AG04450 (cell line): ENCODE measurements around the gene LGMN. TPM values are rescaled to one million over a fixed set of nuclear protein-coding genes. Genes with fewer than 3 reads are reported as not detected.

Source experiments
- CTCF ChIA-PET: fragments of 300-600, 350-600 bp; formaldehyde crosslinking; extraction: SDS; loops from one replicate; lab custom pipeline; 2022; ENCODE audit warnings: antibody characterized with exemption, inconsistent platforms; lab: Charles Lee
- POLR2A ChIA-PET: fragments of 350-600 bp; formaldehyde crosslinking; extraction: SDS; loops from one replicate; lab custom pipeline; 2021; ENCODE audit warnings: antibody characterized with exemption, inconsistent platforms; lab: Yijun Ruan, JAX
- DNase-seq: peaks from one replicate; pipeline ENCODE4 v3.0.0-alpha.2; 2011; ENCODE audit warnings: low read depth, low spot score
- H3K27ac ChIP-seq: one replicate; pipeline ENCODE4 v1.5.1; 2012; ENCODE audit warnings: low read depth, low read length, control low read depth
- H3K27me3 ChIP-seq: one replicate; pipeline ENCODE4 v1.6.0; 2012; ENCODE audit warnings: low read length; ENCODE audit not compliant: control insufficient read depth, insufficient read depth
- H3K4me3 ChIP-seq: 2 replicates; pipeline ENCODE4 v1.5.1; 2011; ENCODE audit warnings: mild to moderate bottlenecking, low read depth, low read length, control low read depth
- H3K9me3 ChIP-seq: 2 replicates; pipeline ENCODE4 v1.5.1; 2012; ENCODE audit warnings: low read length; ENCODE audit not compliant: control insufficient read depth, insufficient read depth
- CTCF ChIP-seq: IDR thresholded peaks from 2 replicates; pipeline ENCODE4 v1.5.1; 2011; ENCODE audit warnings: low read depth, low read length, control low read depth, inconsistent platforms
- polyA plus RNA-seq: library from polyadenylated mRNA; depleted of rRNA; stranded (reverse); fragments of >200 nt; gene quantifications from 2 replicates; pipeline ENCODE4 v1.2.3, GENCODE V29; 2011

LGMN gene
- polyA plus RNA-seq, 1 experiment: 21.8 TPM

GRCh38 chr14:92695562-92695961, 52.9 kb downstream of the LGMN start:
- Histone ChIP-seq H3K4me3 (no peak overlapping the region), H3K27ac (no peak overlapping the region), H3K9me3 (no peaks in the 10 kb centered on the region), H3K27me3 (peaks cover 4% of the 10 kb centered on the region)
- no peak for TF ChIP-seq CTCF
- ChIA-PET POLR2A (no interaction called here), CTCF (interaction anchor here (0.6 to 1.2 kb wide), 3 partner anchors 9 to 180 kb away, joined by 4 to 6 read pairs (median 5); no protein-coding TSS in a partner anchor)
- DNase-seq: no peak

- TF ChIP-seq CTCF: no peak
- ChIA-PET CTCF (interaction anchor here (1.2 kb wide), 1 partner anchor 9 kb away, joined by 6 read pairs; no protein-coding TSS in a partner anchor), POLR2A (no interaction called here)
- H3K27ac ChIP-seq: no peak overlapping the region
- DNase-seq: no peak
- peaks cover 4% of the 10 kb centered on the region for H3K27me3 ChIP-seq
- H3K4me3 ChIP-seq: no peak overlapping the region
- no peaks in the 10 kb centered on the region for H3K9me3 ChIP-seq
Measured at GRCh38 chr14:92694807-92695206, 53.6 kb downstream of the LGMN start.

- ChIA-PET CTCF (interaction anchor here (1.2 kb wide), 1 partner anchor 8 kb away, joined by 6 read pairs; no protein-coding TSS in a partner anchor), POLR2A (interaction anchor here (0.6 kb wide), 1 partner anchor 32 kb away, joined by 9 read pairs; no protein-coding TSS in a partner anchor)
- Histone ChIP-seq H3K27me3 (peaks cover 4% of the 10 kb centered on the region), H3K27ac (no peak overlapping the region), H3K9me3 (no peaks in the 10 kb centered on the region), H3K4me3 (no peak overlapping the region)
- DNase-seq: no peak
- TF ChIP-seq CTCF: no peak
Measured at GRCh38 chr14:92693998-92694795, 54.2 kb downstream of the LGMN start.

DNA sequence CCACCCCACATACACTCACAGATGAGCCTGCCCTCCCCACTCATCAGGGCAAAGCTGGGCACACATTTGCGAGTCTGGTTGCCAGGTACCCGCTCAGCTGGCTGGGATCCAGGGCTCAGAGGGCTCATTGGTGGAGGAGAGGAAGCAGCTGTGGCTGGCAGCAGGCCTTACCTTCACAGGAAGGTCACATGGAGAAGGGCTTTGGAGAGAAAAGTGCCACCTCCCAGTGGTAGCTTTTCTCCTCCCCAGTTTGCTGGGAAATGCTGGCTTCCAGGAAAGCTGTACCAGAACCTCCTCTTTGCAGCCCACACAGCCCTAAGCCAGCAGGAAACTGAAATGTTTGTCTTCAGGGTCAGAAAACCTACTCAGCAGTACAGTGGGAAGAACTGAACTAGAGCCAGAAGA, 55.6 kb downstream of the LGMN start:
- Histone ChIP-seq H3K27me3 (peaks cover 4% of the 10 kb centered on the region), H3K4me3 (no peak overlapping the region), H3K9me3 (no peaks in the 10 kb centered on the region), H3K27ac (no peak overlapping the region)
- TF ChIP-seq CTCF: no peak
- no peak for DNase-seq
- POLR2A ChIA-PET: interaction anchor here (0.6 kb wide), 1 partner anchor 338 kb away, joined by 3 read pairs; no protein-coding TSS in a partner anchor
- CTCF ChIA-PET: interaction anchor here (1.2 kb wide), 1 partner anchor 91 kb away, joined by 5 read pairs; no protein-coding TSS in a partner anchor
